NCI-H2227 treated with DMSO at 0.1 percent for 48 hours (cell line): ENCODE measurements around the gene GOLM1.
"Not testable (repeated sequence)": the region's sequence is repeated elsewhere in the genome, so short reads cannot be mapped to it uniquely, and the experiment has no call there.

Experiments used
- DNase-seq: peaks from one replicate; lab custom pipeline; 2025; lab: John Stamatoyannopoulos, UW

The GOLM1 gene, protein sequence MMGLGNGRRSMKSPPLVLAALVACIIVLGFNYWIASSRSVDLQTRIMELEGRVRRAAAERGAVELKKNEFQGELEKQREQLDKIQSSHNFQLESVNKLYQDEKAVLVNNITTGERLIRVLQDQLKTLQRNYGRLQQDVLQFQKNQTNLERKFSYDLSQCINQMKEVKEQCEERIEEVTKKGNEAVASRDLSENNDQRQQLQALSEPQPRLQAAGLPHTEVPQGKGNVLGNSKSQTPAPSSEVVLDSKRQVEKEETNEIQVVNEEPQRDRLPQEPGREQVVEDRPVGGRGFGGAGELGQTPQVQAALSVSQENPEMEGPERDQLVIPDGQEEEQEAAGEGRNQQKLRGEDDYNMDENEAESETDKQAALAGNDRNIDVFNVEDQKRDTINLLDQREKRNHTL

DNA sequence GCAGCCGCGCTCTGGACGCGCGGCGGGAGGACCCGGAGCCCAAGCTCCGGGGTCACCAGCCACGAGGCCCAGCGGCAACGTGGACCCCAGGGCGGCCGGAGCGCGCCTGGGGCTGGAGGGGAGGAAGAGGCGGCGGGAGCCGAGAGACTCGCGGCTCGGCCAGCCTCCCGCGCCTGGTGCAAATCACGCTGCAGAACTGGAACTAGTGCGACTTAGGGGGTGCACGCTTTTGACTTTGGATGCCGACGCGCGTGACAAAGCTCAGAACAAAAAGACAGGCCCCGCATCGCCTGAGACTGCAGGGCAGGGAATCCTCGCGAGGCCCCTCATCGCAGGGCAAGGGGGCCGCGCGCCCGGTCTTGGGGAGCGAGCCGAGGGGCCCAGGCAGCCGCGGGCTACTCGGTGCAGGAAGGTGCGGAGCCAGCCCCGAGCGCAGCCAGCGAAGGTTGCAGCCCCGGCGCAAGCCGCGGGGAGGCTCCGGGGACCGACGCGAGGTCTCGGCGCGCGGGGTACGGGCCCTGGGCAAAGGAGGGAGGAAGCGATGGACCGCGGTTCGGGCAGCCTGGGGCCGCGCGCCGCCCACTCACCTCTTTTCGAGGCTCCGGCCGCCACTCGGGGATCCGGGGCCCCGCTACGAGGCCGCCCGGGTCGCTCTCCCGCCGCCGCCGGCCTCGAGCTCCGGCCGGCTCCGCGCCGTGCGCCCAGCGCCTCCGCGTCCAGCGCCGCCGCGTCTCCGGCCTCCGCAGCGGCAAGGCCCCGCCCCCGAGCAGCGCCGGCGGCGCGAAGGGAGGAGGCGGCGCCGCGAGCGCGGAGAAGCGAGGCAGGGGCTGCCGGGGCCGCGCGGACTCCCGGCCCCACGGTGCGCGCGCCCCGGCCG is at the start of gene GOLM1:
Gene GOLM1, minus strand, starts transcription at position 735 of the 877 bp plus-strand sequence. CDS start 20,238 bp downstream, outside the sequence.
- DNase-seq: peak; percentile 61

DNA sequence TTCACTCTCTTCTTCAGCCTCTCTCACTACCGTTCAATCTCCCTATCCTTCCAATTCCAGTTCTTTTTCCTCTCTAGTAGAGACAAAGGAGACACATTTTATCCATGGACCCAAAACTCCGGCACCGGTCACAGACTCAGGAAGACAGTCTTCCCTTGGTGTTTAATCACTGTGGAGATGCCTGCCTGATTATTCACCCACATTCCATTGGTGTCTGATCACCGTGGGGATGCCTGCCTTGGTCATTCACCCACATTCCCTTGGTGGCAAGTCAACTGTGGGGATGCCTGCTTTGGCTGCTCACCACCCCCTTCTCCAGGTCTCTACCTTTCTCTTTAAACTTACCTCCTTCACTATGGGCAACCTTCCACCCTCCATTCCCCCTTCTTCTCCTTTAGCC is 47.3 kb upstream of the GOLM1 start:
- DNase-seq: not testable (repeated sequence)

DNA sequence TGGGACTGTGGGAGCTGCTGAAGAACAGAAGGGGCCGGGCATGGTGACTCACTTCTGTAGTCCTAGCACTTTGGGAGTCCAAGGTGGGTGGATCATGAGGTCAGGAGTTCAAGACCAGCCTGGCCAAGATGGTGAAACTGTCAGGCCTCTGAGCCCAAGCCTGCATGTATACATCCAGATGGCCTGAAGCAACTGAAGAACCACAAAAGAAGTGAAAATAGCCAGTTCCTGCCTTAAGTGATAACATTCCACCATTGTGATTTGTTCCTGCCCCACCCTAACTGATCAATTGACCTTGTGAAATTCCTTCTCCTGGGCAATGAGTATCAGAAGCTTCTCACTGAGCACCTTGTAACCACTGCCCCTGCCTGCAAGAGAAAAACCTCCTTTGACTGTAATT is 46.6 kb upstream of the GOLM1 start:
- not testable (repeated sequence) for DNase-seq

DNA sequence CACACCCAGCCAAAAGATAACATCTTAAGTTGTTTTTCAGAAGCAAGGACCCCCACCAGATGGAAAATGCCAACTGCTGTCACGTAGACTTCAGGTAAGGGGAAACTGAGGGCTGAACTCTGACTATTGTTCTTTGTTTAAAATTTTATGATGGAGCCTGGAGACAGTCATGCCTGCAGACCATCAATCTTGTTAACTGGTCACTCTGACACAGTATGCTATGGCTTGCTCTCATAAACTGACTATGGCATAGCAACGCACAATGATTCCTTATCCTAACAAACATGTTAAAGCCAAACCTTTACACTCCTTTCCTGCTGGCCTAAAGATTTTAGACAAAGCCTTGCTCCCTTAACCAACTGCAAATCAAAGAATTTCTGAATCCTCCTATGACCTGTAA is 43.6 kb upstream of the GOLM1 start:
- DNase-seq: no peak

DNA sequence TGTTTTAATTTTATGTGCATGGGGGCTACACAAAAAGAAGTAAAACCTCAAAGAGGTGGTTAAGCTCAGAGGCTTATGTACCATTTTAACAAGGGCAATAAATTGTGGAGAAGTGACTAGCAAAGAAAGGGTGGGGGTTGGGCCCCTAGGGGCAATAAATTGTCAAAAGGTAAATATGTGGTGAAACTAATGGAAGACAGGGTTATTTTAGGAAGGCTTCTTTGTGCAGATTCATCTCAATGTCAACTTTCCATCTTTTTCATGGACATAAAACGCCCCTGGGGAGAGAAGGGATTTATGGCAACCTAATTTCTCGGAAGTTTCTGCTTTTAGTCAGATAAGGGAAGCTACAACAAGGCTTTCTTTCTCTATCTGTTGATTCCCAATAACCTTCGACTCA is 42.5 kb upstream of the GOLM1 start:
- no peak for DNase-seq

DNA sequence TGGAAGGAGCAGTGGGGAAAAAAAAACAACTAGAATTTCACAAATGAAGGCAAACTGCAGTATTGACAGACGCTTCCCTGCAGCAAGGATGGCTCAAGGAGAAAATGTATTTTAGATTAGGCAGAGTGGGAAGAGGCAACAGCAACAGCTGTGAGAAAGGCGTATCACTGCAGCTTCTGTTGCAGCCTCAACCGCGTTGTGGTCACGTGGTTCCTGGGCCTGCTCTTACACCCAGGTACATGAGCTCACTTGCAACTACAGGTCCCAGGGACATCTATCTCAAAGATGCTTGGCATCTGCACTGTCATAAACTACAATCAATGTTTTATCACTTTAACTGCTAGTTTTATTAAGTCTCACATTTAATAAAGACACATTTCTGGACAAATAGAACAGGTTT is 36.0 kb upstream of the GOLM1 start:
- DNase-seq: no peak

DNA sequence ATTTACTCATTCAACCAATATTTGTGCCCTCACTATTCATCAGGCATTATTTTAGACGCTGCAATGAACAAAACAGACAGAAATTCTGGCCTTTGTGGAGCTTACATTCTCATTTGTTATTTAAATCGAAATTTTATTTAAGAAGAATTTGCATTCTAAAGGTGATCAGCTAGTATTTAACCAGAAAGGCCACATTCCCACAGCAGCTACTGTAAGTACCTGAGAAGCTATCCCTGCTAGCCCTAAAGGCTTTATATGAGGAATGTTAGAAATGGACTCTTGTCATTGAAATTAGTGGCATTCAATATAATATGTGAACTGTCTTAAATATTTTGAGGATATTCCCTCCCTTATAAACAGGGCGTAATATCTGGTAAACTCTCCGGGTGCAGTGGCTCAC is 35.0 kb upstream of the GOLM1 start:
- DNase-seq: no peak

DNA sequence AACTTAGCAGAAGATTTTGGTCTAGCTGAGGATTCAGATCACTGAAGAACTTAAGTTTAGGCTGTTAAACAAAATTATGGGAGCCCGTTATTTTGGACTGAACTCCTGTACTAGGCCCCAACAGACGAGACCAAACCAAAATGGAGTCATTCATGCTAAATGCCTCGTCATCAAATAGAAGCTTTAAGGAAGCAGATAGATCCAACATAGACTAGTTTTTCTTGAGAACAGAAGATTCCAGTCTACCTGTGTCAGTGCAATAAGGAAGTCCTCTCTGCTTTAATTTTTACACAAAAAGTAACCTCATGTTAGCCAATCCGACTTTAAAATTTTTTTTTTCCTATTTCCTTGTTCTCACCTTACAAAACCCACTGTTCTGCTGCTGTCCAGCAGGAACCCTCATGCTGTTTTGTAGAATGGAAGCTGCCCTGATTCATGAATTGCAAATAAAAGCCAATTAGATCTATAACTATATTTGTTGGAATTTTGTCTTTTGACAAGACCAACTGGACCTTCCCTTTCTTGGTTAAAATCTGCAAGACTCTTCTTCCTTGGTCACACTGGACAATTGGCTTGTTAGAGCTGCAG is 29.0 kb upstream of the GOLM1 start:
- no peak for DNase-seq

DNA sequence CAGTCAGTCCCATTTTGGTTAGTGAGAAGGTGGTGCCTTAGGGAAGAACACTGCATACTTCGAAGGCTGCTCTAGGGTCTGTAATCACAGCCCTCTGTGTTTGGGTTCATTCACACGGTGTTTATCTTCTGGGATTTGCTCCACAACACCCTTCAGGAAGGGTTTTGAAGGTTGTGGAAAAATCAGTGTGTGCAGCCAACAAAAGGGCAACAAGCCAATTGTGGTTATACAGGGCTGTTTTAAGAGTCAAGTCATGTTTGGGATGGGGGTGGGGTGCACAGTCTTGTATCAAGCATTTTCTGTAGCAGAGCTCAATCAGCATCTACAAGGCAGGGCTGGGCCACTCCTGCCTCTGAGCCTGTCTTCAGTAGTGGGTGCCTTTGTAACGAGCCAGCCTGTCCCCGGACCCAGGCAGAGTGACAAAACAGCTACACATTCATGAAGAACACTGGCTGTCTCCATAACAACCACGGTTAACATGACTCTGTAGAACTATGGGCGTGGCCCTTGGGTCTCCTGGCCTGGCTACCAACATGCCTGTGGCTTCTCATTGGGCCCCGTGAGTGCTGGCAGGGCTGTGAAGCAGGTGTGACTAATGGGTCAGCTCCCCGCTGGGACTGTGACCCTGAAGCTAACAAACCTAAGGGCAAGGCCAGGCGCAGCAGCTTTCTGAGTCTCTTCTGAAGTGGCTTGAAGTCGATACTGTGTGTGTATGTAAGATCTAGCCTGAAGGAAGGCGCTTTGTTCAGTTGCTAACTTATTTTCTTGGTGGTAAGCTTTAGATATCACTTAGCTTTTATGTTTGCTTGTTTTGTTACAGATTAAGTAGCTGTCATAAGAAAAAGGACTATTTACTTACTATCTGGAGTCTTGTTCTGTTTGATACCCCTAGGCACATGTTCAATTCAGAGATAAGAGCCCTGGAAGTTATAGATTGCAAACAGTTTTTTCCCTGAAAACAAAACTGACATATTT is 27.9 kb upstream of the GOLM1 start:
- DNase-seq: peak; percentile 82

DNA sequence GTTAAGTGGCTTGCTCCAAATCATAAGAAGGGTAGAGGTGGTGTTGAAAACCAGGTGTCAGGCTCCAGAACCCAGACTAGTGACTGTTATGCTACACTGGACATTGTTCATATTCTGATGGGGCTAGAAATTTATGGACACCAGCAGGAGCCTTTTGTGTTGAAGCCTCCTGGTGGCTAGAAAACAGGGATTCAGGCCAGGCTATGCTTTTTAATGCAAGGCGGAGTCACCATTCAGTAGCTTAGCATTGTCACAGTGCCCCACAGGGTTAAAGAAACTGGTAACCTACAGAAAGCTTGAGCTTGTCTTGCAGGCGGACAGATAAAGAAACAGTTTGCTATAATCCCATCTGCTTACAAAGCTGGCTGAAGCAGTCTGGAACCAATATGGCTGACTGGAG is 23.0 kb upstream of the GOLM1 start:
- no peak for DNase-seq

DNA sequence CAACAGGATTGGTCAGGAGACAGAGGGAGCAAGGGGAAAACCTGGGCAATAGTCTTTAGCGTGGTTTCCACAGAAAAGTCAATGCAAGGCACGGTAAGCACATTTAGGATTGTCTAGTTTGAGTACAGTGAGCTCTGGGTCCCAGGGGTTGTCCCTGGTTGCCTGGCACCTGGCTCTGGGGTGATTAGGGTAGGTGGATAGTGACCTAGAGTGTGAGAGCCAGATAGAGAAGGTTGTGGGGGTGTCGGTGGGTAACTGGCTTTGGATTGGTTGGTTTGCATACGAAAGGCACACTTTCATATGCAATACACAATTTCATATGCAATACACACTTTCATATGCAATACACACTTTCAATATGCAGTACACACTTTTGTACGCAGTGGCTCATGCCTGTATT is 20.1 kb upstream of the GOLM1 start:
- no peak for DNase-seq

DNA sequence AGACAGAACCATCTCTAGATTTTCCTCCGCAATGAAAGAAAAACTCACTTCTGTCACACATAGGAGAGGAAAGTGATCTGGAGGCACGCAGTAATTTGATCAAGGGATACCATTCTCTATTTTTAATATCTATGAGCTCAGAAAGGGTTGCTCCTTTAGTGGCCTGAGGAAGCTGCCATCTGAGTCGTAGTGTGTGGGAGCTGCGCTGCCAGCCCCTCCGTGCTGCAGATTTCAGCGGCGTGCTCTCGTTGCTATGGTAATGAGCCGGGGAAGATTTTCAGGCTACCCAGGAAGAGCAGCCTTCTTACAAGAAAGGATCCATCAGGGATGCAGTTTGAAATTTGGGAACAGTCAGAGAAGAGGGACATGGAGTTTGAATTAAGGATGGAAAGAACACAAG is 17.1 kb upstream of the GOLM1 start:
- DNase-seq: no peak

DNA sequence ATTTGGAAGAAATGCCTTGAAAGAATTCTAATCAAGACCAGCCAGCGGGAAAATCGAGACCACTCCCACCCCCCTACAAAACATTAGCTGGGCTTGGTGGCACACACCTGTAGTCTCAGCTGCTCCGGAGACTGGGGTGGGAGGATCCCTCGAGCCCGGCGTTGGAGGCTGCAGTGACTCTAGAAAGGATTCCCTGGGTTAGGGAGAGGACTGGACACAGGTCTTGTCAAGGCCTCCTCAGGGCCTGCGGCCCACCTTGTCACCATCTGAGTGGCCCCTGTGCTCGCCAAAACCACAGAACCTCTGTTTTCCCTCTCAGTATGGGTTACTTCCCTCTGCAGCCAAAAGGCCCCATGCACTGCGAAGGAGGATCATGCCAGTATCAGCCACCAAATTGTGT is 16.5 kb upstream of the GOLM1 start:
- no peak for DNase-seq

DNA sequence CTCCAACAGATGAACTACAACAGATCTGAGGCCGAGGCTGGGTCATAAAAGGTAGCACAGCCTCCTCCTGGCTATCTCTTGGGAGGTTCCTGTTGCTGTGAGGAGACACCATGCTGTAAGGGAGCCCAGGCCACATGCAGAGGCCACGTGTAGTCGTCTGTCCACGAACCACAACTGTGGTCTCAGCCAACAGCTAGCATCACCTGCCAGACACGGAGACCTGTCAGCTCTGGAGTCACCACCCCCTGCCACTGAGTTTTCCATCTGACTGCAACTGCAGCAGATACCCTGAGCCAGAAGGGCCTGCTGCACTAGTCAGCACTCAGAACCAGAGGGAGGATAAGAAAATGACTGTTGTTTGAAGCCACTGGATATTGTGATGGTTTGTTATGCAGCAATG is 12.7 kb upstream of the GOLM1 start:
- DNase-seq: no peak

DNA sequence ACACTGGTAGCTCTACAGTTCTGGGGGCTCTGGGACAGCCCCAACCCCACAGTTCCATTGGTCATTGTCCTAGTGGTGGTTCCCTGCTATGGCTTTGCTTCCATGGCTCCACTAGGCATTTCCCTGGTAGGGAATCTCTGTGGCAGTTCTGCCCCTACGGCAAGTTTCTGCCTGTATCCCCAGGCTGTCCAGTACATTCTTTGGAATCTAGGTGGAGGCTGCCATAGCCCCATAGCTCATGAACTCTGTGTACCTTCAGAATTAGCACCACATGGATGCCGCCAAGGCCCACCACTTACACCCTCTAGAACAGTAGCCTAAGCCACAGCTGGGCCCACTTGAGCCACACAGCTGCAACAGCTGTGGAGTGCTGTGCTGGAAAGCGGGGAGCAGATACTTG is 3.3 kb upstream of the GOLM1 start:
- no peak for DNase-seq

DNA sequence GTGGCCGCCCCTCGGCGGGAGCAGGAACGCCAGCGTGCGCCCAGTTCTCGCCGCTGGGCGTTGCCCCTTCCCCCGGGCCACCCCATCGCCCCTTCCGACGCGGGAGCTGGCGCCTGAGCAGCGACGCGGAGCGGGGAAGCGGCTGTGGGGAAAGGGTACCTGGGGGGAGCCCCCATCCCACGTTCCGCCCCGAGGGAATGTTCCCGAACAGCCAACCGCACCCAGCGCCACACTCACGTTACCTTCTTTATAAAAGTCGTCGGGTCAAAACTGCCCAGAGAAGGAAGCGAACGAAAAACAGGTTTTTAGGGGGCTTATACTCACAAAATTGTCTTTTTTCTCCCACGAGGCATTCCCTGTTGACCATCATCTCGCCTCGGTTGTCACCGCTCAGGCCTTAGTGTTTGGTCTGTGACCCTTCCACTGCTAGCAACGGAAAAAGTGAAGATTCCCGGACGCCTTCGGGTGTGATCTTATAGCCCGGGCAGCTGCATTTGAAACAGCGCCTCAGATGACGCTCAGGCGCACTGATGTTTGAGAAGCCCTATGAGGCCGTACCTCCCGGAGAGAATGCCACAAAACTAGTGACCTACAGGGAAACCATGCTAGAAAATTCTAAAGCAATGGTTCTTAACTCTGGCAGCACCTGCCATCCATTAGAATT is 475 bp upstream of the GOLM1 start:
- DNase-seq: no peak

DNA sequence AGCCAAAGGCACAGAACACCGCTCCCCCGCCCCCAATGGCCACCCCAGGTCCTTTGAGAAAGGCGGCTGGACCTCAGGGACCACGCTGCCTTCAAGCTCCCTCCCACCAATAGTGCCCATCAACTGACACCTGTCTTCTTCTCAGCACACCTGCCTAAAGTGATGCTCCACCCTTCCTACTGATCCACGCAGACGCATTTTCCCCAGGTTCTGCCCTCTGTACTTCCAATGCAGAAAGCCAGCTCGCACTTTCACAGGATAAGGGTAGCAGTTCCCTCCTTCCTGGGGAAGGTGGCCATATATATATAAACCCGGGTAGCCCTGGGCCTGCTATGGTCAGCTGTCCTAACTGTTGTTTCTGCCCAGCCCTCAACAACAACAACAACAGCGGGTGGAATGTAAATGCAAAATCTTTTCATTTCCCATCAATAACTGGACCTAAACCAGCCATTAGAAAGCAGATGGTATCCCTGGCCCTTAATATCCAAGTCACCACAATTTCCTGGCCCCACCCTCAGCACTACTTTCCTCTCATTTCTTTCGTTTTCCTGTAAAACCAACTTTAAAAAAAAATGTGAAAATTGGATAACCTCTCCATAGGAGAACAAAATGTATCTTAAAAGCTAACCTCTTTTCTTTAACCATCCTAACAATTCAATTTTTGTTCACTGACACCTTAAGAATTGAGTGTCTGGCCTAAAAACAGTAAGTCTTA is 1.7 kb downstream of the GOLM1 start:
- no peak for DNase-seq

DNA sequence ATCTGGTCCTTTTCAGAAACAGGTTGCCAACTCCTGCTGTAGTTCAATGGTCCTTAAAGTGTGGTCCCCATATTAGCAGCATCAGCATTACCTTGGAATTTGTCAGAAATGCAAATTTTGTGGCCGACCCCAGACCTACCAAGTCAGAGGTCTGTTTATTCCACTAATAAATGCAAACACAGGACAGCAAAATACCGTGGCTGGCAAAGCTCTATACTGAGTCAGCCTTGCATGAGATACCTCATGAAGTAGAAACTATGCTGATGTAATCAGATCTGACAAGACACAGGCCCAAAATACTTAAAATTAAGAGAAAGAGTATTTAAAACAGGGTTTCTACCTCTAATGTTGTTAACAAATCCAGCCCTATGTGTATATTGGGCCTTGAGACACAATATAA is 3.0 kb downstream of the GOLM1 start:
- DNase-seq: no peak

DNA sequence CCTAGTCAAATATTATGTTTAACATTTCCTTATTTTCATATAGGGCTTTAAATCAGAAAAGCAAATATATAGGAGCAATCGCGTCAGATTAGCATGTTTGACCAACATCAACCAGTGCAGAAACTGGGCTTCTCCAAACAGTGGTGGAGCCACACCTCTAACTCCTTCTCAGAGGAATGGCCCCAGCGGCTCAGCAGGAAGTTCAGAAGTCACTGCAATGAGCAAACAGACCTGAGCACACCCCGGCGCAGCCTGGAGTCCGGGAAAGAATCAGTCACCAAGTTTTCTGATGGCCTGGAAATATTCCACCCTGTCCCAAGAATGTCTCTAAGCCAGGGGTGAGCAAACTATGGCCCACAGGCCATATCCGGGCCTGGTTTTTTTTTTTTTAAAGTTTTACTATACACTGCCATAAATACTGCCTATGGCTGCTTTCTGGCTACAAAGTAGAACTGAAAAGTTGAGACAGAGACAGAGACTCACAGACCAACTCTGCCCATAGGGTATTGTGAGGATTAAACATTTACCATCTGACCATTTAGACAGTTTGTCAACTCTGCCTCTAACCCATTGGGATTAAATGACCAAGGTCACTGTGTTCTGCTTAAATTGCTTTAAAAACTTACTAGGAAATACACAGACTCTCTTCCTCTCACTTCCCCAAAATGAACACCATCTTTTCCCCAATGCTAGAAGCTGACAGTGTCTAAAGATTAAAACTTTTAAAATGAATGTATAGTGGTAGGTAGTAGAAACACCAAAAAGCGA is 5.4 kb downstream of the GOLM1 start:
- no peak for DNase-seq

DNA sequence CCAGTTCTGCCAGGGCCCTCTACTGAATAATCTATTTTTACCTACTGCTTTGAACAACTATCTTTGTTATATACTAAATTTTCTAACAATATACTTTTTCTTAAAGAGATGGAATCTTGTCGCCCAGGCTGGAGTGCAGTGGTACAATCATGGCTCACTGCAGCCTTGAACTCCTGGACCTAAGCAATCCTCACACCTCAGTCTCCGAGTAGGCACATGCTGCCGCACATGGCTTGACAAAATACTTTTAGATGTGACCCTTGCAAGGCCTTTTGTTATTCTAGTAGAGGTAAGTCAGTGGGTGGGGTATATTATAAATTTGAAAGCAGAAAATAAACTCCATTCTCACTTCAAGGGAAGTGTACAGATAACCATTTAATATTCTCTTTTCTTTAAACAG is 7.9 kb downstream of the GOLM1 start:
- no peak for DNase-seq
